OCI-LY7 (cell line): ENCODE results near the gene KIF3A. TPM values are rescaled to one million over a fixed set of nuclear protein-coding genes. Genes with fewer than 3 reads are reported as not detected.

Experiments used
- BruUV-seq: library from RNA; stranded (reverse); fragments of 400-500 nt; replicated peaks from 2 replicates; lab custom pipeline; 2021; lab: Mats Ljungman, UMichigan
- CTCF ChIA-PET: fragments of 300-600 bp; sonication (Branson Sonifier 250); formaldehyde crosslinking; loops from one replicate; lab custom pipeline; 2022; ENCODE audit warnings: antibody characterized with exemption; ENCODE audit not compliant: unreplicated experiment; lab: Charles Lee
- POLR2A ChIA-PET: fragments of 300-600 bp; sonication (Branson Sonifier 250); formaldehyde crosslinking; loops from one replicate; lab custom pipeline; 2022; ENCODE audit warnings: antibody characterized with exemption; lab: Charles Lee
- DNase-seq: peaks from one replicate; pipeline ENCODE4 v3.0.0-alpha.2; 2015; ENCODE audit warnings: low spot score
- H2AFZ ChIP-seq: fragments of 200-600 bp; sonication (generic), shearing (Covaris generic); 2 replicates; pipeline ENCODE4 v1.6.1; 2014; ENCODE audit warnings: mild to moderate bottlenecking, antibody characterized with exemption, low read length, moderate library complexity
- H3K27ac ChIP-seq: fragments of 200-600 bp; sonication (generic); 2 replicates; pipeline ENCODE4 v1.5.1; 2014; ENCODE audit warnings: mixed run types, low read depth, mild to moderate bottlenecking, moderate library complexity, low read length, inconsistent platforms; ENCODE audit not compliant: poor library complexity, severe bottlenecking
- H3K36me3 ChIP-seq: fragments of 200-600 bp; sonication (generic); 2 replicates; pipeline ENCODE4 v1.6.1; 2014; ENCODE audit warnings: mild to moderate bottlenecking, antibody characterized with exemption, low read length, moderate library complexity, mixed read lengths; ENCODE audit not compliant: insufficient read depth
- H3K4me1 ChIP-seq: fragments of 200-600 bp; sonication (generic); 2 replicates; pipeline ENCODE4 v1.5.1; 2014; ENCODE audit warnings: mild to moderate bottlenecking, low read length; ENCODE audit not compliant: insufficient read depth, poor library complexity, severe bottlenecking
- H3K4me2 ChIP-seq: fragments of 200-600 bp; sonication (generic); 2 replicates; pipeline ENCODE4 v1.6.1; 2014; ENCODE audit warnings: mild to moderate bottlenecking, low read length
- H3K4me3 ChIP-seq: fragments of 200-600 bp; sonication (generic); 2 replicates; pipeline ENCODE4 v1.5.1; 2014; ENCODE audit warnings: mild to moderate bottlenecking, low read depth, low read length; ENCODE audit not compliant: poor library complexity, severe bottlenecking
- H3K79me2 ChIP-seq: fragments of 200-600 bp; sonication (generic); 2 replicates; pipeline ENCODE4 v1.6.1; 2016; ENCODE audit warnings: low read depth, mild to moderate bottlenecking, low read length, moderate library complexity, mixed read lengths; ENCODE audit not compliant: insufficient read depth
- H3K9me2 ChIP-seq: fragments of 200-600 bp; sonication (generic); 2 replicates; pipeline ENCODE4 v1.6.1; 2016; ENCODE audit warnings: mild to moderate bottlenecking, low read length, mixed read lengths; ENCODE audit not compliant: insufficient read depth
- H3K9me3 ChIP-seq: fragments of 200-600 bp; sonication (generic); 2 replicates; pipeline ENCODE4 v1.6.1; 2014; ENCODE audit warnings: mild to moderate bottlenecking, mixed run types, low read length, mixed read lengths
- H4K20me1 ChIP-seq: fragments of 200-600 bp; sonication (generic); 2 replicates; pipeline ENCODE4 v1.6.1; 2014; ENCODE audit warnings: mild to moderate bottlenecking, antibody characterized with exemption, low read length, moderate library complexity, mixed read lengths; ENCODE audit not compliant: insufficient read depth
- CTCF ChIP-seq: fragments of 200-600 bp; sonication (generic); conservative IDR thresholded peaks from 2 replicates; pipeline ENCODE4 v1.5.1; 2014; ENCODE audit warnings: mild to moderate bottlenecking, antibody characterized with exemption, low read length, moderate library complexity, mixed read lengths
- EZH2phosphoT487 ChIP-seq: fragments of 200-600 bp; sonication (generic); IDR thresholded peaks from 2 replicates; pipeline ENCODE4 v1.6.1; 2018; ENCODE audit warnings: low read depth, borderline replicate concordance, mild to moderate bottlenecking, mixed run types, antibody characterized with exemption, low read length, moderate library complexity, mixed read lengths
- intact Hi-C: fragments of 100-400 bp; cut with micrococcal nuclease; formaldehyde crosslinking; loops from one replicate; pipeline ENCODE4 v1.10.0; 2022; ENCODE audit not compliant: unreplicated experiment
- total RNA-seq, 2 experiments: library from RNA; depleted of rRNA in 1 of 2; stranded (reverse); fragments of >200 nt in 1 of 2; shearing (Covaris generic) in 1 of 2; gene quantifications; 2 replicates each; pipeline ENCODE4 v1.2.3, GENCODE V29; 2014 to 2022

KIF3A gene
- total RNA-seq, 2 experiments from 2014 or later, result 6.7 to 14.2 TPM

DNA sequence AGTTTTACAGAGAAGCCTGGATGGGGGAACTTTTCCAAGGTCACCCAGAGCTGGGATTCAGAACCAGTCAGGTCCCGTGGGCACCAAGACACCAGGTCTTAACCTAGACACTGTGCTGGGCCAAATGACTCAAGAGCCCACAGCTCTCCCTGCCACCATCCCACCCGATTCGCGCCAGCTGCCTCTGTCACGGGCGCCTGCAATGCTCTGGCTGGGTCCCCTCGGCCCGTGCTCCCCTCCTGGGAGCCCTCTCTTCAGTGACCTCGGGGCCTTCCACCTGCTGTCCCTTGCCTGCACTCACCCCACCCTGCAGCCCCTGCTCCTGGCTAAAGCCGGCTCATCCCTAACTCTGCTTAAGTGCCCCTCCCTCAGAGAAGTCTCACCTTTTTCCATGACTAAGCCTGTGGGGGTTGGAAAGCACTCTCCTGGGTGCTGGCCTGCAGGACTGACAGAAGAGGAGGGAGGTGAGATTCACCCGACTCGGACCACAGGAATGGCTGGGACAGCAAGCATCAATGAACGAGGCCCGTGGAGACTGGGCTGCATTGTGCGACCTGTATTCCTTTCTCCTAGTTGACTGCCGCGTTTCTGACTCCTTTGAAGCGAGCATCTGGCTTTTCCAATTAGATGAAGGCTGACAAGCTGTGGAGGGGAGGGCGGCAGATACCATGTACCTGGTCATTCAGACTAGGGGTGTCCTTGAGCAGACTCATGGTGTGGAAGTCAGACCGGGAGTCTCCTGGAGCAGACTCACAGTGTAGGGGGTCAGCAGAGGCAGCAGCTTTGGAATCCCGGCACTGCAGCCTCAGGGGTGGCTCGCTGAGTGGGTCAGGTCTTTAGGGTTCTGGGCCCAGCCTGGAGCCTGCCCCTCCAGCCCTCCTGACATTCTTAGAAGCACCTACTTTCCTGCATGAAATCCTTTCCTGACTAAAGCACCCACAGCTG lies 69.3 kb downstream of the KIF3A start:
- Histone ChIP-seq H3K4me2 (no peak overlapping the region), H3K9me3 (no peaks in the 10 kb centered on the region), H3K9me2 (no peaks in the 10 kb centered on the region), H3K4me3 (no peak overlapping the region), H3K4me1 (no peaks in the 10 kb centered on the region), H3K36me3 (no peaks in the 10 kb centered on the region), H2AFZ (no peak overlapping the region), H3K27ac (no peak overlapping the region), H4K20me1 (no peaks in the 10 kb centered on the region), H3K79me2 (no peaks in the 10 kb centered on the region)
- no peak for DNase-seq
- ChIA-PET POLR2A (no interaction called here), CTCF (no interaction called here)
- no TSS peak for BruUV-seq
- no peak for TF ChIP-seq EZH2phosphoT487
- TF ChIP-seq CTCF, result no peak
- intact Hi-C loops, result no loop called here

DNA sequence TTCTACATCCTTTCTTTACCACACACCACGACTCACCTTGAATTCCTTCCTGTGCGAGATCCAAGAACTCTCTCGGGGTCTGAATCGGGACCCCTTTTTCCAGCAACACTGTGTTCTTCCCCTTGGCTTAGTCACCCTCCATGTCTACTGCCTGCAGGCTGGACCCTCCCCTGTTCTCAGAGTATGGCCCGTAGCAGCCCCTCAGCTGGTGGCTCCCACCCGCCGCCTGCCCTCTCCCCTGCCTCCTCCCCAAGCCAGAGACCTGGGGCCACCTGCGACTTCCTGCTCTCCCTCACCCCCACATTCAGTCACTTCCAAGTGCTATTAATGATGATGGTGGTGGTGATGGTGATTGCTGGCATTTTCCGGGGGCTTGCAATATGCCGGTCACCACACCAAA lies 70.0 kb downstream of the KIF3A start:
- Histone ChIP-seq H3K4me3 (no peak overlapping the region), H3K9me3 (no peaks in the 10 kb centered on the region), H4K20me1 (no peaks in the 10 kb centered on the region), H3K36me3 (no peaks in the 10 kb centered on the region), H3K27ac (no peak overlapping the region), H2AFZ (no peak overlapping the region), H3K79me2 (no peaks in the 10 kb centered on the region), H3K9me2 (no peaks in the 10 kb centered on the region), H3K4me2 (no peak overlapping the region), H3K4me1 (no peaks in the 10 kb centered on the region)
- BruUV-seq, result no TSS peak
- no peak for TF ChIP-seq EZH2phosphoT487
- no peak for TF ChIP-seq CTCF
- no peak for DNase-seq
- POLR2A ChIA-PET, result no interaction called here
- CTCF ChIA-PET, result no interaction called here
- intact Hi-C loops, result no loop called here
